Measurements from ENCODE around the gene VAV2.
A peak's percentile ranks its signal among the peaks of the same experiment; 100 is the strongest.

VAV2 gene

DNA sequence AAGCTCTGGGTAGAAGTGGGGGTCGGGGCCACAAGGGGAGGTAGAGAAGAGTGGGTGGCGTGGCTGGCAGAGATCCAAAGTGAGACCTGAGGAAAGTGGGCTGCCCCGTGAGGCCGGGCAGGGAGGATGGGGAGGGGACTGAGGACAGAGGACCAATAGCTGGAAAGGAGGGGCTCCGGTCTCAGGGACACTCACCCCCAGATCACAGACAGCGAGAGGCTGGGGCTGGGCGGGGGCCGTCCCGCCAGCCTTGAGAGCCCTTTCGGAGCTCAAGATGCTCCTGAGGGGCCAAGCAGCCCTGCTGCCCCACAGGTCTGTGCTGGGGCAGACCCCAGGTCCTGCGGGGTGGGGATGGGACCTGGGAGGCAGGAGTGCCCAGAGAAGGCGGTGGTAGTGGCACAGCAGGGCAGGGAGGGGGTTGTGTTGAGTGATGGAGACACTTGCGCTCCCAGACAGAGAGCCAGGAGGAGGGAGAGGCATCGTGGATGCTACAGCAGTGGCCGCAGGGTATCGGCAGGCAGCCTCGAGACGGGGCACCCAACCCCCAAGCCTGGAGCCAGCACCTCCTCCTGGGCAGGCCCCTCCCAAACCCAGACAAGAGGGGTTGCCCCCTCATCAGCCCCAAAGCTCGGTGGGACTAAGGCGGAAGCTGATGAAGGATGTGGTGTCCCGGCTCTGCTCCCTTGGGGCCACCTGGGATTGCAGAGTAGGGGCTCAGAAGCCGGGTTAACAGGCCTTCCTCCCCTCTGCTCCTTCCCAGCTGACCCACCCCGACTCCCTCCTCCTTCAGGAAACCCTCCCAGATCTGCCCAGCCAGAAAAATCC lies 257.3 kb downstream of the VAV2 start:
- no peak for DNase-seq

DNA sequence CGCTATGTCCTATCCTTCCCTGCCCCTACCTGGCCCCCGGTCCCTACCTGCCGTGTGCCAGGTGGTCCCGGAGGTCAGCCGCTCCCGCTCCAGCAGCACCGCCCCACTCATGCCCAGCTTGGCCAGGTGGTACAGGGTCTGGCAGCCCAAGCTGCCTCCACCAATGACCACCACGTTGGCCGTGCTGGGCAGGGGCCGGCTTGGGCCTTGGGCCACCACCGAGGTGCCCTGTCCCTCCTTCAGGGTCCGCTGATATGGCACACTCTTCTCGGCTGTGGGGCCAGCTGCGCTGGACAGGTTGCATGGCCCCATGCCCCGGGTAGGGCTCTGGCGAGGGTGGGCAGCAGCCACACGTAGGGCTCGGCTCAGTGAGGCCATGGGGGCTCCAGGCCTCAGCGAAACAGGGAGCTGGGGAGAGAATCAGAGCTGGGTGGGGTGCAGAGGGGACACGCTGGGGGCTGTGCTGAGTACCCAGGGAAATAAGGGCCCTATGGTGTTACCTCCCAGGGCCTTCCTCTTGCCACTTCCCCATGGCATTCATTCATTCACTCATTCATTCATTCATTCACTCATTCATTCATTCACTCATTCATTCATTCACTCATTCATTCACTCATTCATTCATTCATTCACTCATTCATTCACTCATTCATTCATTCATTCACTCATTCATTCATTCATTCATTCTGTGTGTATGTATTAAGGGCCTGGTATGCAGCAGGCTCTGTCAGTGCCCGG lies 258.2 kb downstream of the VAV2 start:
- DNase-seq = no peak

DNA sequence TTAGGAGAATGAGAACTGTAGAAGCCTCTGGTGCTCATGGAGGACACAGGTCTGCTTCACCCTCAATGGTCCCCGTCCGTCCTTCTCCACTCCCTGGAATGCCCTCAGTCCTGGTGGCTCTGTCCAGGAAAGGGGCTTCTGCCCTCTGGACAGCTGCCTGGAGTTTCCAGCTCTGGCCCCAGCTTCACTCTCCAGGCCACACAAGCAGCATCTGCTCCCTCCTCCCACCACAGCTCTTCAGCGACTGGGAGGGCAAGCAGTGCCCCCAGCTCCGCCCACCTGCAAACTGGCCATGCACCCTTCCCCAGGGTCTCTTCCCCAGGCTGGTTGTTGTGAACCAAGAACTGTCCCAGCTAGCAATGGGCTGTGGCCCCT lies 258.7 kb downstream of the VAV2 start:
- no peak for DNase-seq

DNA sequence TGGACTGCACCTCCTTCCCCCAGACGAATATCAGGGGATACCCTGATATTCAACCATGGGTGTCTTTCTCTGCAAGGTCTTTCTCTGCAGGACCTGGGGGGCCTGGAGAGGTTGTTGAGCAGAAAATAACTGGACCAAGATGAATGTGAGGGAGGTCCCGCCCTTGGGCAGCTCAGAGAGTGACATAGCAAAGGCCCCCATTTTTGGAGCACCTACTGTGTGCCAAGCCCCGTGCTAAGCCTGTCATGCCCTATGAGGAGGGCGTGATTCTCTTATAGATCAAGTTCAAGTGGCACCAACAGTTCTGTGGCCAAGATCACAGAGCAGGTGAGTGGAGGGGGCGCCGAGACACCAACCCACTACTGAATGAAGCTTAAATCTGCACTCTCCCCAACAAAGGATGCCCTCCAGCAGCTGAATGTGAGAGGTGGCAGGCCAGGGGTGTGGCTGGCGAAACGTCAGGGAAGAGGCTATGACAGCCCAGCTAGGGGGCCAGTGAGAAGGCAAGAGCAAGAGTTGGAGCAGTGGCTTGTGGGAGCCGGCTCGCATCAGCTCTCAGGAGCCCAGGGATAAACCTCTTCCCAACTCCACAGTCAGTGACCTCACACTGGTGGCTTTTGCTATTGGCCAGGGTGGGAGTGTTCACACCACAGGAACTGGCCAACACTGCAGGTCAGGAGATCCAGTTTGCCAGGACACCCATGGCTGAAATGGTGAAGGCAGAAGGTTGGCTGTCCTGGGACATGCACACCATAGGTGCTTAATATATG lies 259.3 kb downstream of the VAV2 start:
- no peak for DNase-seq

DNA sequence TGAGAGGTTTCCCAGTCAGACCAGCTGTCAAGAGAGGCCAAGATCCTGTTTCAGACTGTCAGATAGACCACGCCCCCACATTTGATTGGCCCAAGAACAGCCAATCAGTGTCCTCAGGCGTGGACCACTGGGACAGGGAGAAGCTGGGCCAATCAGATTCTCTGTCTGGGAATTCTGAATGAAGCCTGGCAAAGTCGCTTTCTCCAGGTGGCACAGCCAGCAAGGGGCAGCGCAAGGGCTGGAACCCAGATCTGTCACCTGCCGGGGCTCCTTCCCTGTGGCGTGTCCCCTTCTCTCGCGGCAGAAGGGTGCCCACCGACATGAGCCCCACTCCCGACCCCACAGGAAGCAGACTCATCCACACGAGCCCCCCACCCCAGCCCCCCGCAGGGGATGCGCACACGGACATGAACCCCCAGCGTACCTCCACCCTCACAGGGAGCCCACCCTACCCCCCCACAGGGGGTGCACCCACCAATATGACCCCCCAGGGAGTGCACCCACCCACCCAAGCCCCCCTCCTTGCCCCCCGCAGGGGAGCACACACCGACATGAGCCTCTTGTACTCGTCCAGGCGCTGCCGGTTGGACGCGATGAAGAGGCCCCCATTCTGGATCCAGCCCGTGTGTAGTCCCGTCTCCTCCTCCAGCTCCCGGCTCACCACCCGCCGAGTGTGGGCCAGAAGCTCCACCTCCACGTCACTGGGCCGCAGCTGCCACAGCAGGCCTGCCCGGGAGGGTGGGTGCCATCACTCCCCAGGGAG lies 260.1 kb downstream of the VAV2 start:
- peak; percentile 58 for DNase-seq

DNA sequence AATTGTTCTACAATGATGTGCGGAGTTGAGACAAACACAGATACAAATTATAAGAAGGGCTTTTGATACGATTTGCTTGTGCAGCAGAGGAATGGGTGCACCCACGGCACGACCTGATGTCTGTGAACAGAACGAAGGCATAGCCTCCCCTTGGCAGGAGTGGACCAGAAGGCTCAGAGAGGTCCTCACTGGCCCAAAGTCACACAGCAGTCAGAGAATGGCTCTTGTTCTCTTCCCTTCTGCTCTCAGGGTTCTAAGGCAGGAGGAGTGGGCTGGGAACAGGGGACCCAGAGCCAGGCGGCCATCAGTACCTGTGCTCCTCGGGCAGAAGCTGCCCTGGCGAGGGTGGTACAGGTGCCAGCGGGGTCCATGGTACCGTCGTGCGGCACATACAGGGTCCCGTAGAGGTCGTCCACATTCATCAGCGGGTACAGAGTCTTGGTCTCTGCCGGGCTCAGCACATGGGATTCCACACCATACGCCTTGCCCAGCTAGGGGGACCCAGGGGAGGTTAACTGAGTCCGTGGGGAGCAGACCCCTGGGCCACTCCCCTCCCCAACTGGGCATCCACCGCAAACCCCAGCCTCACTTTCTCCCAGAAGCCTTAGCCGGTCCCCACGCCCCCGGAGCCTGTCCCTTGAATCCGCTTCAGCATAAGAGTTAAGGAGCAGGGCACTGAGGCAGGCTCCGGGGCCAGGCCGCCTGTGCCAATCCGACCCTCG lies 261.0 kb downstream of the VAV2 start:
- no peak for DNase-seq

DNA sequence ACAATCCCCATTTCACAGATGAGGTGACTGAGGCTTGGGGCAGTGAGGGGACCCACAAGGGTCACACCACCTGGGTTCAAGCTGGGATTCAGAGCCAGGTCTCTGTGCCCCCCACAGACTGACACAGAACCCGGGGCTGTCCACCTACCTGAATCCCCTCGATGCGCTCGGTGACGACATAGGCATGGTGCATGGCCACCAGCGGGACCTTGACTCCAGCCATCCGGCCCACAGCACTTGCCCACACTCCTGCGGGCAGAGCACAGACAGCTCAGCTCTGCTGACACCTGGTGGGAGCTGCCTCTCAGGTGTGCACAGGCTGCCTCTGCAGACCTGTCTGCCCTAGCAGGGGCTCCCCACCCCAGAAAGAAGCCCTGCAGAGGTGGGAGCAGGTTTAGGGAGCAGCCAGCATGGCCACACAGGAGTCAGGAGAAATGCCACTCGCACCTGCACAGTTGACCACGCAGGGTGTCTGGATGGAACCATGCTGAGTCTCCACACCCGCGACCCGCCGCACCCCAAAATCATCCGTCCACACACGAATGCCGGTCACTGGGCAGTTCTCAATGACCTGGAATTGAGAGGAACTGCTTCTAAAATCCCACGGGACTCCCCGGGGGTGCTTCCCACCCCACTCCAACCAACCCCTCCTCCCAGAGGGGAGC lies 262.4 kb downstream of the VAV2 start:
- no peak for DNase-seq

DNA sequence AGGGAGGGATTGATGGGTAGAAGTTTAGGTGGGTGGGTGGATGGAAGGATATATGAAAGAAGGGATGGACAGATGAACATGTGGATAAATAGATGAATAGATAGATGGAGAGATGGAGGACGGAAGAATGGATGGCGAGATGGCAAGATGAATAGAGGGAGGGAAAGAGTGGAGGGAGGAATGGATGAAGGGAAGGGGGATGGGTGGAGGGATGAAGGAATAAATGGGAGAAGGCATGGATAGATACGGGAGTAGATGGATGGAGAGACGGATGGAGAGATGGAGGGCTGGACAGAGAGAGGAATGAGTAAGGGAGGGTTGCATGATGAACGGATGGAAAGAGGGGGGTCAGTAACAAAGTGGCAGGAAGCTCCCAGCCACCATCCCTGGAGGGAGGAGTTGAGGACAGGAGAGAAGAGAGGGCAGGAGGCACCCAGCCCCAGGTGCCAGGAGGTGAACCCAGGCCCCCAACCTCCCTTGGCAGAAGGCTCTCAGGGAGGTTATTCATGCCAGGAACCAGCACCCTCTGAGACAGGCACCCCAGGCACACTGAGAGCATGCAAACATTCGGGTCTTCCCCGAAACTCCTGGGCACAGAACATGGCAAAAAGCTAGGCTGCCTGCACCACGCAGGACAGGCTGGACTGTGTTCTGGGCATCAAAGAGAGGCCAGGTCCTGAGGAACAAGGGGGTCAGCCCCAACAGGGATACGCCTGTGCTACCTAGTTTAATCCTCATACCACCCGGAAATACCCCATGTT lies 263.1 kb downstream of the VAV2 start:
- DNase-seq = no peak

DNA sequence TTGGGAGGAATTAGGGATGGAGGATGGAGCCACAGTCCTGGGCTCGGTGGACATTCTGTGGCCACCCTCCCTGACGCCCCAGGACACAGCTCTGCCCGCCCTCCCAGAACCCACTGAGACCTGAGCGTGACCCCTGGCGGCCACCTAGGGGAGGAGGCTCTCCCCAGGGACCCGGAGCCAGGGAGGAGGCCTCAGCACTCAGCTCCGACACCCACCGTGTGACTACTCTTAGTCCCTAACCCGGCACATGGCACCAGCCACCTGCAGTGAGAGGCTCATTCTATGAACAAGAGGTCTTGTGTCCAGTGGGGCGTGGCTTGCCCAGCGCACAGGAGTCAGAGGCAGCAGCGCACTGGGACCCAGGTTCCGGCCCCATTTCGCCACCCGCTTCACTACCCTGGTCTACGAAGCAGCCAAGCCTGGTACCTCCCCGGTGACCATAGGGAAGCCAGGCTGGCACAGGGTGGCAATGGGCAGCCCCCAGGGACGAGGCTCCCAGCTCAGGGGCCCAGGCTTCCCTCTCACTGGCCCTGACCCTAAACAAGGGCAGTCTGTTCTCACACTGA lies 264.2 kb downstream of the VAV2 start:
- no peak for DNase-seq

DNA sequence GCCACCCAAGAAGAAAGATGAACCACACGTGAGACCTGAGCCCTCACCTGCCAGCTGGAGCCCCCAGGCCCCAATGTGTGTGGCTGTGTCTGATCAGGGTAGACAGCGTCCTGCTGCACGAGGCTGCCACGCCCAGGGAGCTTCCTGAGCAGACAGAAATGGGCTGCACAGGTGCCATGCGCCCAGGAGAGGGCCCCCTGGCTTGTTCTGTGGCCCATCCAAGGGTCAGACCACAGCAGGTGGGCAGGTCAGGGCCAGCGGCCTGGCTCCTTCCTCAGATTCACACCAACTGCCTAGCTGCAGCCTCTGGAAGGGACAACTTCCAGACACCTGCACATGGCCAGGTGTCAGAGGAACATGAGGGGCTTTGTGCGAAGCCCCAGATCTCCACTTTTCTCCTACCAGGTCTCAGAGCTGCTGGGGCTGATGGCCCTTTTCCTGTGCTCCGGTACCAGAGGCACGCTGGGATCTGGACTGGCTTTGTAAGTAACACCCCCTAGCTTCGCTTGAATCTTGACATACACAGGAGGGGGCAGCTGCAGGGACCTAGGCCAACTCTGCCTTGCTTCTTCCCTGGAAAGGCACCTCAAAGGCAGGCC lies 264.7 kb downstream of the VAV2 start:
- DNase-seq = no peak

DNA sequence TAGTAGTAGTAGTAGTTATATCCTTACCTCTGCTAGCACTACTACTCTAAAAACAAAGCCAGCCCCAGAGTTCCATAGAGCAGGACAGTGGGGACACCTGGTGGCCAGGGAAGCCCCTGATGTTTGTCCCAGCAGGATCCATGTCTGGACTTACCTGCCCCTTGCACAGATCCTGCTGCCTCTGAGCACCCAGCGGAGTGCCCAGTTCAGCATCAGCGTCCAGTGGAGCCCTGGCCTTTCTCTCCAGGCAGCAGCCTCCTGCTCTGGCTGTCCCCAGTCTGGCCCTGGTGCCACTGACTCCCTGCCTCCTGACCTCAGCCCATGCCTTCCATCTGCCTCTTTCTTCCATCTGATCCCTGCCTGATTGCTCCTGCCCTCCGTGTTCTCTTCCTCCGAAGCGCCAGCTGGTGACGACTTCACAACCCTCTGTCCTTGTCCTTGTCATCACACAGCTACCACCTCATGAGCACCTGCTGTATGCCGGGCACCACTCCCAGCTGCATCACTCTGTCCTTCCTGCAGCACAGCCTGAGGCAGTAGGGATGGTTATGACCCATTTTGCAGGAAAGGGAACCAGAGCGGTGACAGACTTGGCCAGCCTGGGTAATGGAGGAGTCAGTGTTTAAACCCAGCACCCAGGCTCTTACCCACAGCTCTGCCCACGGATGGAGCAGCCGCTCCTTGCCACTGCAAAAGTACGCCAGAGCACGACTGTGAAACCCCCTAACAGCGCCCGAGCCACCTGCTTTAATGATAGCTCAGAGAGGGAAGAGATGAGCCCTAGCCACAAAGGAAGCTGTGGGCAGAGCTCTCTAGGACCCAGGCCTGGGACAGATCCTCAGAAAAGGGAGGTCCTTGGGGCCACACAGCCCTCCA lies 265.5 kb downstream of the VAV2 start:
- peak; percentile 74 for DNase-seq

DNA sequence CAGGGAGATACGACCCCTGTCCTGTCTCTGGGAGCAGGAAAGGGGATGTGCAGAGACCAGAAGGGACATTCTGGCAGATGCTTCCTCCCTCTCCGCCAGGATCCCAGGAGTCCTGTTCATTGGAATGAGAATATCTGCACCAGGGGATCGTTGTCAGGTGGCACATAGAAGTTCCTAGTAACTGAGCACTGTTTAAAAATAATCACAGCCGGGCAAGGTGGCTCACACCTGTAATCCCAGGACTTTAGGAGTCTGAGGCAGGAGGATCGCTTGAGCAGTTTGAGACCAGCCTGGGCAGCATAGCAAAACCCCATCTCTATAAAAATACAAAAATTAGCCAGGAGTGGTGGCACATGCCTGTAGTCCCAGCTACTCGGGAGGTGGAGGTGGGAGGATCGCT lies 266.2 kb downstream of the VAV2 start:
- no peak for DNase-seq

DNA sequence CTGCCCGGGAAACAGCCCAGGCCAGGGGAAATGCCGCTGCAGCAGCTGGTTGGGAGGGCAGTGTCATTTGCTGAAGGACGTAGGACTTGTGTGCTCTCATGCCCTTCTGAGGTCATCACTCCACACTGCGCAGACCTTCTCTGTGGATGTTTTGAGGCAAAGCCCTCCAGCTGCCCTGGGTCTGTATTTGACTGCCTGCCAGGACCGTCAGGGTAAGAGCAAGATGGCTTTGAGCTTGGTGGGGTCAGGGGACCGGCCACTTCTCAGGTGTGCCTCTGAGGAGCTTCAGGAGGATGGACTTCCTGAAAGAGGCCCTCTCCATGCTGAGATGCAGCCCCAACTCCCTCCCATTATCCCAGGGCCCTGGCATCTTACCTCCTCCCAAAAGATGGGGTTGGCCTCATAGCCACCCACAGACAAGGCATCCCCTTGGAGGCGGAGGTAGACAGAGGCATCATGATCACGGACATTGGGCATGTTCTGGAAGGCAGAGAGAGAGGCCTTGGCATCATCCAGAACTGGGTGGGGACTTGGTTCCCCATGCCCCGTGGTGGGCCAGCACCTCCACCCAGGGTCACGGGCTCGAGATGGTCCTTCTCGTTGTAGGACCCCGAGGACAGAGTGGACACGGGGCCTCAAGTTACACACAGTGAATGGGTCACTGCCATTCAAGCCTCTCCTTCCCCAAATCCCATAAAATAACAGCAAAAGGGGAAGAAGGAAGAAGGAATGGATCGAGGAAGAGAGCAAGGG lies 273.4 kb downstream of the VAV2 start:
- DNase-seq = no peak

DNA sequence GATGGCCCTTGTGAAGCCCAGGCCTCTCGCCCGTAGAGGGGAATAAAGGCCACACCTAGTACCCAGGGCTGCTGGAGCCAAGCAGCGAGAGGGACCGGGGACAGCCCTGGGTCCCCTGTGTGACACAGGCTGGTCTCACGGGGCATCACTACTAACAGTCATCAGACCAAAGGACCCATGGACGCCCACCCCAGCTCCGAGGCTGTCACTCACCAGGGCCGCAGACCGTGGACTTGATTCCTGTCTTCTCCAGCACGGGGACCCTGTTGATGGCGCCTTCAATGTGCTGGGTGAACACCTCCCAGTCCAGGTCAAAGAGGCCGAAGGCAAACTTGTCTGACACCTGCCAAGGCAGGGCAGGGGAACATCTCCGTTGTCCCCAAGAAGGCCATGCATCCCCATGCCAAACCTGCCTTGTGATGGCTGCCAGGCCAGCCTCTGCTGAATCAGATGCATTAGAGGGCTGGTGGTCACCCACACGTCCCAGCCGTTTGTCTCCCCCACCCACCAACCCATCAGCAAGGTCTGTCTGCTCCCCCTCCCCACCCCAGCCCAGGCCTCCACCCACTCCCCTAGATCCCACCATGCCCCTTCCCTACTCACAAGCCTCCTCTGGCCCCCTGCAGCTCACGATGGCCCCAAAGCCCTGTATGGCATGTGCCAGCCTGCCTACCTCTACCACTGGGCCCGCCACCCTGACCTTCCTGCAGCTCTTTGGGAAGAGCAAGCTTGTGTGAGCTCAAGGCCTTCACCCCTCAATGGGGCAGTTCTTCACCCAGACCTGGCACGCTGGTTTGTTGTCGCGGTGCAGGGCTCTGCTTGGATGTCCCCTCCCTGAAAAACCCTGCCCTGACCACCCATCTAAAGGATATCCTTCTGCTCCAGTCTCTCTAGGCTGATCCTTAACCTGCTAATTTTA lies 274.8 kb downstream of the VAV2 start:
- DNase-seq = no peak

DNA sequence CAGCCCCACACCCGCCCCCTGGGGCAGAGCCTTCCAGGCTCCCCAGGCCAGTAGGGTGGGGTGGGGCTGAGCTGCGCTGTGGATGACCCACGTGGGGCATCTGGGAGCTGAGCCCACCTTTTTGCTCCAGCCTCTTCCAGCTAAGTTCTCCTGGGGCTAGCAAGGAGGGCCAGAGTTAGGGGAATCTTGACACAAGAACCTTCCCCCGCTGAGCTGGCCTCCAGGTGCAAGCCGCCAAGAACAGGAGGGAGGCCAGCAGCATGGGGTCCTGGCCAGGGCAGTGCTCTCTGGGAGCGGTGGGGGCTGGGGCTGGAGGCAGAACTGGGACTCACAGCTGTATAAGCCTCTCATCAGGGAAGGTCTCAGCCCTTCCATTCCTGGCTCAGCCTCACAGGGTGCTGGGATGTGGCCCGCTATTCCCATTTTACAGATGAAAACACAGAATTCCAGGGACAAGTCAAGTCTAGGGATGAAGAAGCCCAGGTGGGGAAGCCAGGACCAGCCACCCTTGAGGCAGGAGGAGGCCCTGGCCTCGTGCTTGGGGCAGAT lies 275.5 kb downstream of the VAV2 start:
- DNase-seq = no peak

DNA sequence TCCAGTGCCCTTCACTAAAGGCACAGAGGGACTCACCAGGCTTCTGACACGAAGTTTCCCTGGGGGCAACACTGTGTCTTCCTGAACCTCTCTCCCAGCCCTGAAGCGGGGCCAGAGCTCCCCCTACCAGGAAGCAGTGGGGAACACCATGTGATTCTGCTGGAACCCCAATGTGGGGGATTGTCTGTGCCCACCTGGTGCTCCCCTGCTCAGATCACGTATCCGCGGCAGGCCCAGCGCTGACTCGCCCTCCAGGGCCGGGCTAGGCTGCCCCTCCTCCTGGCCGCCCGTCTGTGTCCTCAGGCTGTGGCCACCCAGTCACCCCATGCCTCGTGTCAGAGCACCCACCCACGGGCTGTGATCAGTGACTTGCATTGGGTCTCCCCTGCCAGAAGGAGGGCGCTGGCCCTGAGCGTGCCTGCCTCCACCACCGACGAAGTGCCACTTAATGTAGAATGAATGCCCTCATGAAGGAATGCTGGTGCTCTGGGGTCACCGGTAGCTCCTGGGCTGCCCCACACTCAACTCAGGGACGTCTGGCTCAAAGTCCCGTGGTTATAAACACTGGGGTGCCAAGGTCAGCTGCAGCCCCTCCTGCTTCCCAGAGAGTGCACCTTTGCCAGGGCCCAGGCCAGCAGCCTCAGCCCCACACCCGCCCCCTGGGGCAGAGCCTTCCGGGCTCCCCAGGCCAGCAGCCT lies 276.1 kb downstream of the VAV2 start:
- DNase-seq = peak; percentile 46

Data from hematopoietic multipotent progenitor cell treated with erythropoietin and hydrocortisone succinate and interleukin-3 and kit ligand, for 4 days (in vitro differentiated cells).